H1 (cell line): ENCODE data around the gene THYN1. TPM values are rescaled to one million over a fixed set of nuclear protein-coding genes. Genes with fewer than 3 reads are reported as not detected.

Experiments
- EGR1 ChIP-seq: IDR thresholded peaks from 2 replicates; pipeline ENCODE4 v1.6.1; 2011; ENCODE audit warnings: low read depth, low read length, borderline replicate concordance
- JUN ChIP-seq: IDR thresholded peaks from 2 replicates; pipeline ENCODE4 v1.6.1; 2011; ENCODE audit warnings: low read depth, mild to moderate bottlenecking, improper control_type of control experiment, low read length
- KDM5A ChIP-seq: fragments of 200-600 bp; IDR thresholded peaks from 2 replicates; pipeline ENCODE4 v1.7.1; 2012; ENCODE audit warnings: mild to moderate bottlenecking, low read length, inconsistent platforms, mixed read lengths
- SIX5 ChIP-seq: IDR thresholded peaks from 2 replicates; pipeline ENCODE4 v1.6.1; 2011; ENCODE audit warnings: mild to moderate bottlenecking, low read depth, low read length
- TAF1 ChIP-seq: IDR thresholded peaks from 2 replicates; pipeline ENCODE4 v1.6.1; 2011; ENCODE audit warnings: mild to moderate bottlenecking, low read depth, low read length
- polyA plus RNA-seq, 7 experiments: library from polyadenylated mRNA; depleted of rRNA in 3 of 7; stranded (reverse) in 5 of 7; unstranded in 2 of 7; fragments of >200 nt in 5 of 7; fragments of 200-250 nt in 2 of 7; gene quantifications; 1 replicate in 5 of 7; 2 replicates in 1 of 7; 4 replicates in 1 of 7; pipeline versions ENCODE4 v1.2.1 to v1.2.3, GENCODE V29; 2011 to 2013; ENCODE audit warnings: missing spikeins in 2 of 7, mixed read lengths in 2 of 7
- total RNA-seq: library from RNA; stranded (reverse); fragmentation: NEBNext Ultra II Directional; extraction: Animal tissue kit (Norgen Biotek cat#: 25700); gene quantifications from 2 replicates; pipeline ENCODE4 v1.2.1, GENCODE V29; 2021

The THYN1 gene
- total and polyA plus RNA-seq, 2 of the 8 experiments (the other 6 are each of a cell fraction or from before 2014, with no cell fraction given) = 77.3 to 95.1 TPM

- TF ChIP-seq KDM5A (no peak), TAF1 (no peak), SIX5 (no peak), EGR1 (no peak), JUN (no peak)
- TF ChIP-seq, all 59 proteins: peak for 0
Observed at GRCh38 chr11:134215836-134216235, 37.3 kb downstream of the THYN1 start (continued).
